Astrocyte of the cerebellum (primary cell): ENCODE measurements around the gene OR4D1.
A peak's percentile ranks its signal among the peaks of the same experiment; 100 is the strongest.

Experiments
- DNase-seq: peaks from one replicate; pipeline ENCODE4 v3.0.0-alpha.2; 2011; ENCODE audit warnings: low read depth
- H3K4me3 ChIP-seq: 2 replicates; pipeline ENCODE4 v1.5.1; 2011; ENCODE audit warnings: mild to moderate bottlenecking, low read depth, low read length, moderate library complexity
- in situ Hi-C: cut with HindIII; loops from 2 replicates; pipeline ENCODE4 v1.10.0; 2017; ENCODE audit warnings: low sequenced_read_pairs
- TF ChIP-seq, protein P1 (sequence below): IDR thresholded peaks from 2 replicates; pipeline ENCODE4 v1.5.1; 2012; ENCODE audit warnings: low read length, low read depth, moderate library complexity, mild to moderate bottlenecking; ENCODE audit errors: missing control alignments

Gene OR4D1

DNA sequence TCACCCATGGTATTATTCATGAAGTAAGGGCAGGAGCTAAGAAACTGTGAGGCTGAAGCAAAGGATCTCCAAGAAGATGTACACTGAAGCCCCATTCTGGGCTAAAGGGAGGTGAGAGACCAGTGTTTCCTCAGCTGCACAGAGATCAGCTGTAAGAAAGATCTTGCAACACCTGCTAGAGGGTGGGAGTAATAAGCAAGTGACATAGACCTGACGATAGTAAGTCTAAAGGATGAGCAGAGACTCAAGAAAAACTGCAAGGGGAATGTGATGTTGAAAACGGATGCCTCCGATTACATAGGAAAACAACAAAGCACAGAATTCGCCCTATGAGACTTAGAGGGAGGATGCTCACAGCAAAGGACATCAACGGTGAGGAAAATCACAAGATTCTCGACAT, 18.5 kb downstream of the OR4D1 start, which contains the start of gene OR4D2:
TSS of gene OR4D2 (plus strand) at position 301 of the 400 bp plus-strand sequence. CDS start 2,674 bp downstream, outside the sequence.
- in situ Hi-C loops: no loop called here
- TF ChIP-seq, protein P1, sequence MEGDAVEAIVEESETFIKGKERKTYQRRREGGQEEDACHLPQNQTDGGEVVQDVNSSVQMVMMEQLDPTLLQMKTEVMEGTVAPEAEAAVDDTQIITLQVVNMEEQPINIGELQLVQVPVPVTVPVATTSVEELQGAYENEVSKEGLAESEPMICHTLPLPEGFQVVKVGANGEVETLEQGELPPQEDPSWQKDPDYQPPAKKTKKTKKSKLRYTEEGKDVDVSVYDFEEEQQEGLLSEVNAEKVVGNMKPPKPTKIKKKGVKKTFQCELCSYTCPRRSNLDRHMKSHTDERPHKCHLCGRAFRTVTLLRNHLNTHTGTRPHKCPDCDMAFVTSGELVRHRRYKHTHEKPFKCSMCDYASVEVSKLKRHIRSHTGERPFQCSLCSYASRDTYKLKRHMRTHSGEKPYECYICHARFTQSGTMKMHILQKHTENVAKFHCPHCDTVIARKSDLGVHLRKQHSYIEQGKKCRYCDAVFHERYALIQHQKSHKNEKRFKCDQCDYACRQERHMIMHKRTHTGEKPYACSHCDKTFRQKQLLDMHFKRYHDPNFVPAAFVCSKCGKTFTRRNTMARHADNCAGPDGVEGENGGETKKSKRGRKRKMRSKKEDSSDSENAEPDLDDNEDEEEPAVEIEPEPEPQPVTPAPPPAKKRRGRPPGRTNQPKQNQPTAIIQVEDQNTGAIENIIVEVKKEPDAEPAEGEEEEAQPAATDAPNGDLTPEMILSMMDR: no peak
- no peak within 1 kb of the TSS for H3K4me3 ChIP-seq
- DNase-seq: no peak

DNA sequence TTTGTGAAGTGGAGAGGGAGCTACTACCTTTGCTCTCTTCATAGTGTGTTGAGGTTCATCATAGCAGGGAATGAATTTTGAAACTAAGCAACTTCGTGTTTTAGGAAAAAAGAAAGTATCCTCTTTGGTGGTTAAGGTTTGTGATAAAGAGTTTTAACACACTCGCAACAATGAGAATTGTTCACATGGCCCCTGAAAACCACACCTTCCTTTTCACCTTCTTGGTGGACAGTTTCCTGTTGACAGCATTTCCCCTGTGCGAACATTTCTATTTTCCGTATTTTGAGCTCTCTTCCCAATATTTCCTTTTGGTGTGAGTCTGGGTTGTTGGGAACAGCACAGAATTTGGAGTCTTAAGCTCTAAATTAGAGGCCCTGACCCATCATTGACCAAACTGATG, 22.4 kb downstream of the OR4D1 start:
- H3K4me3 ChIP-seq: no peak overlapping the region
- in situ Hi-C loops: loop anchor here (5.0 kb wide), 1 partner anchor 67 kb away; the partner anchor contains the start of gene LPO
- DNase-seq: no peak
- TF ChIP-seq, protein P1: no peak

DNA sequence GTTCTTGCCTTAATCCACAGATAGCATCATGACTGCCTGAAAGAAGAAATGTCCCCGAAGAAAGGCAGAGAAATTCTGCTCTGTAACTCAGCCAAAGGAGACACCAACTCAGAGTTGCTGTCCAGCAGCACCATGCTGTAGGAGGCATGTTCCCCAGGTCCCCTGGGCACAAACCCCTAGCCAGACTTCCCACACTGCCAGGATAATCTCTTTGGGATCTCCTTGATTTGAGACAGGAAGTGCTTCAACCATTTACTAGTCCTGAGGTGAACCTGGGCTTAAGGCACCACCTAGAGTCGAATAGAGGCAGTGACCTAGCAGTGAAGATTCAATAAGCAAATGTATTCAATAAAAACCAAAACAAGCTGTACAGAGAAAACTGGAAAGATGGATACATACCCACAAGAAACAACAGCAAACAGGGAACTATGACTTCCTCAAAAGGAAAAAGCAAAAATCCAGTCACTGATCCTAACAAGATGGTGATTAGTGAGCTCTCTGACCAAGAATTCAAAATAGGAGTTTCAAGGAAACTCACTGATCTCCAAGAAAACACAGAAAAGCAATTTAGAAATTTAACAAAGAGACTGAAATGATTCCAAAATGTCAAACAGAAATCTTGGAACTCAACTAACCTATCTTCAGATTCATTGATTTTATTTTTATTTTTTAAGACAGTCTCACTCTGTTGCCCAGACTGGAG, 24.3 kb downstream of the OR4D1 start:
- DNase-seq: no peak
- no peak overlapping the region for H3K4me3 ChIP-seq
- TF ChIP-seq, protein P1: peak; percentile 50
- in situ Hi-C loops: loop anchor here (5.0 kb wide), 1 partner anchor 65 kb away; the partner anchor contains the start of gene LPO

DNA sequence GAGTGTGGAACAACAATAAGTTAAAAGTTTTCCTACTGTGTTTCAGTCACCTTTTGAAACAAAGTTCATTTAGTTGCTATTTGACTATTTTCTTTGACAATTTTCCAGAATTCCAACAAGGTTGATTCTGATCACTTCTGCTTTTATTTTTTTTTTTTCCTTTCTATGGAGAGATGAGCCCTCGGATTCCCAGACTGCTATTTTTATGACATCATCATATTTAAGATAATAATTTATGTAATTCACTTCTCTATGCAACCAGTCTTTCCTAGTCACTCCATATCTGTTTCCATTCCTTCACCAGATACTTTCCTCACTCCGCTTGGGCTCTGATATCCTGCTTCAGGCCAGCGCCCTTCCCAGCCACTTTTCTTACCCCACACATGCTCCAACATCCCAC, 26.7 kb downstream of the OR4D1 start:
- in situ Hi-C loops: loop anchor here (5.0 kb wide), 1 partner anchor 62 kb away; the partner anchor contains the start of gene LPO
- TF ChIP-seq, protein P1: no peak
- no peak overlapping the region for H3K4me3 ChIP-seq
- DNase-seq: no peak

DNA sequence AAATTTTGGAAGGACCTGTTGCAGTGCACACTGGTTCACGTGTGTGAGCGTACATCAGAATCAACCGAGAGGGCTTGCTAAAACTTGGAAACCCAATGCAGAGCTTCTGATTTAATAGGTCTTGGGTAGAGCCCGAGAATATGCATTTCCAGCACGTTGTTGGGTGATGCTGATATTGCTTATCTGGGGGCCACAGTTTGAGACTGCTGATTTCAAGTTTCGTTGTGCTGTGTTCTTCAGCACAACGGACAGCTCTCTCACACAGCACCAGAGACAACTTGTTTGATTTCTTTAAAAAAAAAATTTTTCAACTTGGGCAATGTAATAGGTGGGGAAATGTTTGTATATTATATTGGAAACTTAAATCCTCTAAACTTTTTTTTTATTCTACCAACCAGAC, 28.0 kb downstream of the OR4D1 start:
- TF ChIP-seq, protein P1: no peak
- in situ Hi-C loops: no loop called here
- no peak for DNase-seq
- H3K4me3 ChIP-seq: no peak overlapping the region

DNA sequence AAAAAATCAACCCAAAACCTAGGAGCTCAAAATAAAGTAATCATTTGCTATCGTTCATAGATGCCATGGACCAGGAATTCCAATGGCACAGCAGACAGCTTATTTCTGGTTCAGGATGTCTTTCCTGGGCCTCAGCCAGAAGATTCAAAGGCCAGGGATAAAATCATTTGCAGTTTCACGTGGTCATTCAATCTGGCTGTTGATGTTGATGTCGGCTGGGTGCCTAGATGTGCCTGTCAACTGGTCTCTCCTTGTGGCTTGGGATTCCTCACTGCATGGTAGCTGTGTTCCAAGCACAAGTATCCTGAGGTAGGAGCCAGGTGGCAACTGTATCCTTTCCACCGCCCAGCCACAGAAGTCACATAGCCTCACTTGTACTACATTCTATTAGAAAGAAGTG, 33.6 kb downstream of the OR4D1 start:
- TF ChIP-seq, protein P1: no peak
- DNase-seq: no peak
- in situ Hi-C loops: no loop called here
- H3K4me3 ChIP-seq: no peak overlapping the region
